MM.1S (cell line): ENCODE results near the gene POLH.

ENCODE experiments used
- DNase-seq: peaks from one replicate; pipeline ENCODE4 v3.0.0-alpha.2; 2015
- H2AFZ ChIP-seq: fragments of 300-600 bp; sonication (generic); 2 replicates; pipeline ENCODE4 v1.6.0; 2016; ENCODE audit warnings: antibody characterized with exemption, low read length
- H3F3A ChIP-seq: fragments of 300-600 bp; sonication (generic); 2 replicates; pipeline ENCODE4 v1.6.1; 2016; ENCODE audit warnings: mild to moderate bottlenecking, antibody characterized with exemption, low read length, moderate library complexity, mixed read lengths; ENCODE audit not compliant: insufficient read depth
- H3K27ac ChIP-seq: fragments of 300-600 bp; sonication (generic); 2 replicates; pipeline ENCODE4 v1.5.1; 2016; ENCODE audit warnings: mild to moderate bottlenecking, low read length
- H3K27me3 ChIP-seq: fragments of 300-600 bp; sonication (generic); replicated peaks from 2 replicates; pipeline ENCODE4 v1.6.0; 2016; ENCODE audit warnings: low read length; ENCODE audit not compliant: insufficient read depth
- H3K36me3 ChIP-seq: fragments of 300-600 bp; sonication (generic); replicated peaks from 2 replicates; pipeline ENCODE4 v1.6.1; 2016; ENCODE audit warnings: mild to moderate bottlenecking, low read length, mixed read lengths; ENCODE audit not compliant: insufficient read depth
- H3K4me1 ChIP-seq: fragments of 300-600 bp; sonication (generic); 2 replicates; pipeline ENCODE4 v1.6.1; 2016; ENCODE audit warnings: low read length, mixed read lengths
- H3K4me2 ChIP-seq: fragments of 300-600 bp; sonication (generic); 2 replicates; pipeline ENCODE4 v1.6.0; 2016; ENCODE audit warnings: low read depth, low read length
- H3K4me3 ChIP-seq: fragments of 300-600 bp; sonication (generic); 2 replicates; pipeline ENCODE4 v1.5.1; 2016; ENCODE audit warnings: low read length, mixed read lengths
- H3K79me2 ChIP-seq: fragments of 300-600 bp; sonication (generic); 2 replicates; pipeline ENCODE4 v1.6.1; 2016; ENCODE audit warnings: mixed run types, low read length, mixed read lengths
- H3K9ac ChIP-seq: fragments of 300-600 bp; sonication (generic); 2 replicates; pipeline ENCODE4 v1.6.1; 2016; ENCODE audit warnings: low read length, mixed read lengths
- H3K9me2 ChIP-seq: fragments of 300-600 bp; sonication (generic); replicated peaks from 2 replicates; pipeline ENCODE4 v1.6.1; 2016; ENCODE audit warnings: mild to moderate bottlenecking, low read length, mixed read lengths; ENCODE audit not compliant: insufficient read depth
- H3K9me3 ChIP-seq: fragments of 300-600 bp; sonication (generic); replicated peaks from 2 replicates; pipeline ENCODE4 v1.6.1; 2016; ENCODE audit warnings: mild to moderate bottlenecking, low read length, mixed read lengths; ENCODE audit not compliant: insufficient read depth
- H4K20me1 ChIP-seq: fragments of 300-600 bp; sonication (generic); 2 replicates; pipeline ENCODE4 v1.6.1; 2016; ENCODE audit warnings: mild to moderate bottlenecking, low read length, moderate library complexity, mixed read lengths; ENCODE audit not compliant: insufficient read depth
- CTCF ChIP-seq: fragments of 300-600 bp; sonication (generic); IDR thresholded peaks from 2 replicates; pipeline ENCODE4 v1.5.1; 2016; ENCODE audit warnings: antibody characterized with exemption, low read length, mixed read lengths
- EZH2 ChIP-seq: fragments of 300-600 bp; sonication (generic); optimal IDR thresholded peaks from 2 replicates; pipeline ENCODE3; 2017; ENCODE audit warnings: low read depth, mild to moderate bottlenecking, antibody characterized with exemption, low read length, mixed read lengths
- EZH2phosphoT487 ChIP-seq: fragments of 300-600 bp; sonication (generic); IDR thresholded peaks from 2 replicates; pipeline ENCODE4 v1.6.1; 2018; ENCODE audit warnings: antibody characterized with exemption, low read length

Gene POLH

GRCh38 chr6:43540507-43540906 is 35.5 kb upstream of the POLH start:
- Histone ChIP-seq H3F3A (no peaks in the 10 kb centered on the region; the same call in 1 of the 2 replicates), H3K4me1 (no peaks in the 10 kb centered on the region), H3K4me2 (no peak overlapping the region), H3K36me3 (peaks cover 4% of the 10 kb centered on the region; the same call in 1 of the 2 replicates), H2AFZ (no peak overlapping the region), H3K27me3 (no peaks in the 10 kb centered on the region), H4K20me1 (no peaks in the 10 kb centered on the region), H3K27ac (no peak overlapping the region), H3K79me2 (no peaks in the 10 kb centered on the region), H3K9ac (no peak overlapping the region), H3K4me3 (no peak overlapping the region), H3K9me3 (no peaks in the 10 kb centered on the region), H3K9me2 (no peaks in the 10 kb centered on the region)
- no peak for TF ChIP-seq EZH2
- no peak for TF ChIP-seq EZH2phosphoT487
- TF ChIP-seq CTCF = no peak
- no peak for DNase-seq

DNA sequence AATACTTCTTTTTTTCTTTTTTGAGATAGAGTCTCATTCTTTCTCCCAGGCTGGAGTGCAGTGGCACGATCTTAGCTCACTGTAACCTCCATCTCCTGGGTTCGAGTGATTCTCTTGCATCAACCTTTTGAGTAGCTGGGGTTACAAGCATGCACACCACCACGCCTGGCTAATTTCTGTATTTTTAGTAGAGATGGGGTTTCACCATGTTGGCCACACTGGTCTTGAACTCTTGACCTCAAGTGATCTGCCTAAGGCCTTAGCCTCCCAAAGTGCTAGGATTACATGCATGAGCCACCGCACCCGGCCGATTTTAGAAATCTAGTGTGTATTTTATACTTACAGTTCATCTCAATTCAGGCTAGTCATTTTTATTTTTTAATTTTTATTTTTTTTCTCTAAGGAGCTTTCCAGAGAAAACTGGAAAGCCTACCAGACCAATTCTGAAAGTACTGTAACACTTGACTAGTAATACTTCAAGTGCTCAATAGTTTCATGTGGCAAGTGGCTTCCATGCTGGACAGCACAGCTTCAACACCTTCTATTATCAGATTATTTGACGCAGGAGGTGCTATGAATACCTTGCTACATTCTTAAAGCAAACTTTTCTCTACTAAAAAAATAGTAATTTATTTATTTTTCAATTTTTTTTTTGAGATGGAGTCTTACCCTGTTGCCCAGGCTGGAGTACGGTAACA is 34.1 kb upstream of the POLH start:
- Histone ChIP-seq H3K4me3 (no peak overlapping the region), H3K4me2 (no peak overlapping the region), H2AFZ (no peak overlapping the region), H3K27me3 (no peaks in the 10 kb centered on the region), H3K4me1 (no peaks in the 10 kb centered on the region), H4K20me1 (no peaks in the 10 kb centered on the region), H3K9ac (no peak overlapping the region), H3F3A (no peaks in the 10 kb centered on the region; the same call in 1 of the 2 replicates), H3K79me2 (no peaks in the 10 kb centered on the region), H3K36me3 (peaks cover 4% of the 10 kb centered on the region; the same call in 1 of the 2 replicates), H3K9me2 (no peaks in the 10 kb centered on the region), H3K9me3 (no peaks in the 10 kb centered on the region), H3K27ac (no peak overlapping the region)
- no peak for DNase-seq
- TF ChIP-seq CTCF (no peak), EZH2 (no peak), EZH2phosphoT487 (no peak)

GRCh38 chr6:43544461-43544860 is 31.5 kb upstream of the POLH start:
- Histone ChIP-seq H4K20me1 (no peaks in the 10 kb centered on the region), H3K27me3 (no peaks in the 10 kb centered on the region), H3K9ac (no peak overlapping the region), H3K9me3 (no peaks in the 10 kb centered on the region), H3K4me3 (no peak overlapping the region), H3K4me1 (no peaks in the 10 kb centered on the region), H3F3A (no peaks in the 10 kb centered on the region; the same call in 1 of the 2 replicates), H3K9me2 (no peaks in the 10 kb centered on the region), H3K27ac (no peak overlapping the region), H3K36me3 (peaks cover 4% of the 10 kb centered on the region; the same call in 1 of the 2 replicates), H2AFZ (no peak overlapping the region), H3K4me2 (no peak overlapping the region), H3K79me2 (no peaks in the 10 kb centered on the region)
- DNase-seq = no peak
- TF ChIP-seq CTCF (no peak), EZH2 (no peak), EZH2phosphoT487 (no peak)
